ENCODE measurements around the gene HECW1.

GRCh38 chr7:43232366-43232765, 119.9 kb downstream of the HECW1 start:
- TF ChIP-seq MEIS2 (CRISPR knock-in tag; IDR thresholded peaks at IDR 0.05) (no peak), POLR2A (IDR thresholded peaks at IDR 0.05; ENCODE audit: insufficient read depth in 1 of 2, low read depth in 2 of 2, low read length in 2 of 2) (no peak), CTCF (CRISPR knock-in tag; IDR thresholded peaks at IDR 0.05) (no peak), ZBTB7A (CRISPR knock-in tag; IDR thresholded peaks at IDR 0.05) (no peak), SETDB1 (CRISPR knock-in tag; IDR thresholded peaks at IDR 0.05; ENCODE audit: borderline replicate concordance) (no peak)
- TF ChIP-seq, protein P1, sequence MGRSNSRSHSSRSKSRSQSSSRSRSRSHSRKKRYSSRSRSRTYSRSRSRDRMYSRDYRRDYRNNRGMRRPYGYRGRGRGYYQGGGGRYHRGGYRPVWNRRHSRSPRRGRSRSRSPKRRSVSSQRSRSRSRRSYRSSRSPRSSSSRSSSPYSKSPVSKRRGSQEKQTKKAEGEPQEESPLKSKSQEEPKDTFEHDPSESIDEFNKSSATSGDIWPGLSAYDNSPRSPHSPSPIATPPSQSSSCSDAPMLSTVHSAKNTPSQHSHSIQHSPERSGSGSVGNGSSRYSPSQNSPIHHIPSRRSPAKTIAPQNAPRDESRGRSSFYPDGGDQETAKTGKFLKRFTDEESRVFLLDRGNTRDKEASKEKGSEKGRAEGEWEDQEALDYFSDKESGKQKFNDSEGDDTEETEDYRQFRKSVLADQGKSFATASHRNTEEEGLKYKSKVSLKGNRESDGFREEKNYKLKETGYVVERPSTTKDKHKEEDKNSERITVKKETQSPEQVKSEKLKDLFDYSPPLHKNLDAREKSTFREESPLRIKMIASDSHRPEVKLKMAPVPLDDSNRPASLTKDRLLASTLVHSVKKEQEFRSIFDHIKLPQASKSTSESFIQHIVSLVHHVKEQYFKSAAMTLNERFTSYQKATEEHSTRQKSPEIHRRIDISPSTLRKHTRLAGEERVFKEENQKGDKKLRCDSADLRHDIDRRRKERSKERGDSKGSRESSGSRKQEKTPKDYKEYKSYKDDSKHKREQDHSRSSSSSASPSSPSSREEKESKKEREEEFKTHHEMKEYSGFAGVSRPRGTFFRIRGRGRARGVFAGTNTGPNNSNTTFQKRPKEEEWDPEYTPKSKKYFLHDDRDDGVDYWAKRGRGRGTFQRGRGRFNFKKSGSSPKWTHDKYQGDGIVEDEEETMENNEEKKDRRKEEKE (IDR thresholded peaks at IDR 0.05), result no peak

Measured in HepG2 (cell line).